NT2/D1 (cell line): Measurements from ENCODE around the gene PARN.

ENCODE experiments used
- SUZ12 ChIP-seq: IDR thresholded peaks from 2 replicates; pipeline ENCODE4 v1.6.1; 2011; ENCODE audit not compliant: insufficient read length, insufficient read depth; ENCODE audit errors: extremely low read depth
- YY1 ChIP-seq: IDR thresholded peaks from 2 replicates; pipeline ENCODE4 v1.6.1; 2011; ENCODE audit not compliant: insufficient read length, insufficient read depth
- ZNF274 ChIP-seq: IDR thresholded peaks from 2 replicates; pipeline ENCODE4 v1.6.1; 2011; ENCODE audit warnings: mild to moderate bottlenecking, low read depth, low read length

GRCh38 chr16:14450846-14451245, 179.2 kb downstream of the PARN start:
- TF ChIP-seq ZNF274: no peak
- no peak for TF ChIP-seq SUZ12
- no peak for TF ChIP-seq YY1
